Mammary epithelial cell (primary cell): Measurements from ENCODE around the gene TRIOBP.

Experiments
- EZH2 ChIP-seq: IDR thresholded peaks from 2 replicates; pipeline ENCODE4 v1.6.1; 2012; ENCODE audit warnings: low read length, inconsistent platforms, borderline replicate concordance
- TF ChIP-seq, protein P1 (sequence below), 2 donors: IDR thresholded peaks in 1 of 2; conservative IDR thresholded peaks in 1 of 2; 2 replicates each; pipeline ENCODE4 v1.5.1; 2011 to 2012; ENCODE audit warnings: inconsistent platforms in 2 of 2, low read length in 2 of 2, mild to moderate bottlenecking in 2 of 2, control low read depth in 1 of 2, low read depth in 1 of 2; ENCODE audit not compliant: insufficient read depth in 1 of 2; ENCODE audit errors: extremely low read depth in 1 of 2

DNA sequence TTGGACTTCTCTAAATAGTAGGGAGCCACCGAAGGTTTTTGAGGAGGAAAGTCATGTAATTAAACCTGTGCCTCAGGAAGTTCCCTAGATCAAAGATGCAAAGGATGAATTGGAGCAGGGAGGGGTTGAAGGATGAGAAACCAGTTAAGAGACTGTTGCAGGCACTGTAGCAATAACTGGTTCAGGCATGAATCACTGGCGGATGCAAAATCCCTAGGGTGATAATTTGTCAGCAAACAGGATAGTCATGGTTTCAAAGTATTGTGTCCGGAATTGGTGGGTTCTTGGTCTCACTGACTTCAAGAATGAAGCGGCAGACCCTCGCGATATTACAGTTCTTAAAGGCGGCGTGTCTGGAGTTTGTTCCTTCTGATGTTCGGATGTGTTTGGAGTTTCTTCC, 19.9 kb downstream of the TRIOBP start:
- TF ChIP-seq, protein P1, sequence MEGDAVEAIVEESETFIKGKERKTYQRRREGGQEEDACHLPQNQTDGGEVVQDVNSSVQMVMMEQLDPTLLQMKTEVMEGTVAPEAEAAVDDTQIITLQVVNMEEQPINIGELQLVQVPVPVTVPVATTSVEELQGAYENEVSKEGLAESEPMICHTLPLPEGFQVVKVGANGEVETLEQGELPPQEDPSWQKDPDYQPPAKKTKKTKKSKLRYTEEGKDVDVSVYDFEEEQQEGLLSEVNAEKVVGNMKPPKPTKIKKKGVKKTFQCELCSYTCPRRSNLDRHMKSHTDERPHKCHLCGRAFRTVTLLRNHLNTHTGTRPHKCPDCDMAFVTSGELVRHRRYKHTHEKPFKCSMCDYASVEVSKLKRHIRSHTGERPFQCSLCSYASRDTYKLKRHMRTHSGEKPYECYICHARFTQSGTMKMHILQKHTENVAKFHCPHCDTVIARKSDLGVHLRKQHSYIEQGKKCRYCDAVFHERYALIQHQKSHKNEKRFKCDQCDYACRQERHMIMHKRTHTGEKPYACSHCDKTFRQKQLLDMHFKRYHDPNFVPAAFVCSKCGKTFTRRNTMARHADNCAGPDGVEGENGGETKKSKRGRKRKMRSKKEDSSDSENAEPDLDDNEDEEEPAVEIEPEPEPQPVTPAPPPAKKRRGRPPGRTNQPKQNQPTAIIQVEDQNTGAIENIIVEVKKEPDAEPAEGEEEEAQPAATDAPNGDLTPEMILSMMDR (conservative IDR thresholded peaks at IDR 0.05 in 1 of 2, IDR thresholded peaks at IDR 0.05 in 1 of 2; ENCODE audit: extremely low read depth in 1 of 2, insufficient read depth in 1 of 2, low read depth in 1 of 2, low read length in 2 of 2) = no peak
- TF ChIP-seq EZH2 = no peak
